K562 (cell line): ENCODE data around the gene SLC13A4.

Experiments
- ATF7 ChIP-seq: fragments of 450-650 bp; IDR thresholded peaks from 2 replicates; pipeline ENCODE4 v1.7.1; 2014; ENCODE audit warnings: mild to moderate bottlenecking, moderate library complexity
- CTCF ChIP-seq, 3 experiments: IDR thresholded peaks in 2 of 3; conservative IDR thresholded peaks in 1 of 3; 2 replicates each; pipeline ENCODE4 v1.5.1; 2011 to 2012; ENCODE audit warnings: low read length in 3 of 3, mild to moderate bottlenecking in 3 of 3, control low read depth in 2 of 3, improper control_type of control experiment in 1 of 3, inconsistent platforms in 1 of 3, low read depth in 1 of 3, mixed read lengths in 1 of 3, moderate library complexity in 1 of 3; ENCODE audit not compliant: insufficient read depth in 2 of 3
- DNMT1 ChIP-seq: fragments of 450-650 bp; IDR thresholded peaks from 2 replicates; pipeline ENCODE4 v1.6.1; 2016; ENCODE audit warnings: antibody characterized with exemption, mild to moderate bottlenecking
- EP300 ChIP-seq: IDR thresholded peaks from 2 replicates; pipeline ENCODE4 v1.6.1; 2012; ENCODE audit warnings: low read length, improper control_type of control experiment
- GATA2 ChIP-seq: sonication (generic); formaldehyde crosslinking; IDR thresholded peaks from 2 replicates; pipeline ENCODE4 v1.4.0; 2020; ENCODE audit warnings: mild to moderate bottlenecking, missing genetic modification reagents
- ZFX ChIP-seq: sonication (generic); formaldehyde crosslinking; IDR thresholded peaks from 2 replicates; pipeline ENCODE4 v1.8.0; 2022; ENCODE audit warnings: mild to moderate bottlenecking, missing genetic modification reagents, moderate library complexity
- ZKSCAN8 ChIP-seq: fragments of 200-800 bp; sonication (Bioruptor generic); IDR thresholded peaks from 2 replicates; pipeline ENCODE4 v1.6.1; 2016; ENCODE audit warnings: missing genetic modification characterization, missing compliant biosample characterization
- ZNF57 ChIP-seq: fragments of 450-650 bp; formaldehyde crosslinking; IDR thresholded peaks from 2 replicates; pipeline ENCODE4 v1.4.0; 2020; ENCODE audit warnings: mild to moderate bottlenecking, moderate library complexity
- TF ChIP-seq, protein P1 (sequence below): fragments of 450-650 bp; formaldehyde crosslinking; IDR thresholded peaks from 2 replicates; pipeline ENCODE4 v1.4.0; 2020; ENCODE audit warnings: mild to moderate bottlenecking

- TF ChIP-seq, protein P1, sequence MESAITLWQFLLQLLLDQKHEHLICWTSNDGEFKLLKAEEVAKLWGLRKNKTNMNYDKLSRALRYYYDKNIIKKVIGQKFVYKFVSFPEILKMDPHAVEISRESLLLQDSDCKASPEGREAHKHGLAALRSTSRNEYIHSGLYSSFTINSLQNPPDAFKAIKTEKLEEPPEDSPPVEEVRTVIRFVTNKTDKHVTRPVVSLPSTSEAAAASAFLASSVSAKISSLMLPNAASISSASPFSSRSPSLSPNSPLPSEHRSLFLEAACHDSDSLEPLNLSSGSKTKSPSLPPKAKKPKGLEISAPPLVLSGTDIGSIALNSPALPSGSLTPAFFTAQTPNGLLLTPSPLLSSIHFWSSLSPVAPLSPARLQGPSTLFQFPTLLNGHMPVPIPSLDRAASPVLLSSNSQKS (CRISPR knock-in tag): no peak
- no peak for TF ChIP-seq ATF7
- TF ChIP-seq GATA2 (CRISPR knock-in tag): no peak
- no peak for TF ChIP-seq ZKSCAN8 (CRISPR knock-in tag)
- TF ChIP-seq ZNF57 (CRISPR knock-in tag): no peak
- TF ChIP-seq ZFX (CRISPR knock-in tag): no peak
- TF ChIP-seq CTCF (IDR thresholded peaks at IDR 0.05 in 2 of 3, conservative IDR thresholded peaks at IDR 0.05 in 1 of 3; ENCODE audit: insufficient read depth in 2 of 3, low read depth in 1 of 3, low read length in 3 of 3): no peak
- no peak for TF ChIP-seq DNMT1
- no peak for TF ChIP-seq EP300
Observed at GRCh38 chr7:135757719-135758411, 29.9 kb upstream of the SLC13A4 start.
